Central memory CD8-positive, alpha-beta T cell (primary cell): ENCODE measurements around the gene ZEB1.

Experiments used
- ATAC-seq: fragments of 150-1000 bp; cut with Tn5 transposase; replicated peaks from 2 replicates; pipeline ENCODE4 v1.10.0; 2022; ENCODE audit warnings: mild to moderate bottlenecking, moderate FRiP score, moderate number of reproducible peaks; ENCODE audit not compliant: poor library complexity, severe bottlenecking; ENCODE audit errors: extremely low read depth
- DNase-seq, 2 donors: peaks; one replicate each; pipeline ENCODE4 v3.0.0; 2021; ENCODE audit warnings: low spot score in 2 of 2
- H3K27ac Mint-ChIP-seq: one replicate; pipeline ENCODE4 v1.8.0; 2022; ENCODE audit warnings: low read depth, mild to moderate bottlenecking, moderate library complexity, mixed read lengths
- H3K27me3 Mint-ChIP-seq: one replicate; pipeline ENCODE4 v1.8.0; 2022; ENCODE audit warnings: mixed read lengths
- H3K36me3 Mint-ChIP-seq: one replicate; pipeline ENCODE4 v1.8.0; 2022; ENCODE audit warnings: mild to moderate bottlenecking, moderate library complexity, mixed read lengths; ENCODE audit not compliant: insufficient read depth
- H3K4me1 Mint-ChIP-seq: one replicate; pipeline ENCODE4 v1.8.0; 2022; ENCODE audit warnings: mixed read lengths
- H3K4me3 Mint-ChIP-seq: one replicate; pipeline ENCODE4 v1.8.0; 2022; ENCODE audit warnings: mild to moderate bottlenecking, moderate library complexity, mixed read lengths
- H3K9me3 Mint-ChIP-seq: one replicate; pipeline ENCODE4 v1.8.0; 2022; ENCODE audit warnings: mixed read lengths

Gene ZEB1

DNA sequence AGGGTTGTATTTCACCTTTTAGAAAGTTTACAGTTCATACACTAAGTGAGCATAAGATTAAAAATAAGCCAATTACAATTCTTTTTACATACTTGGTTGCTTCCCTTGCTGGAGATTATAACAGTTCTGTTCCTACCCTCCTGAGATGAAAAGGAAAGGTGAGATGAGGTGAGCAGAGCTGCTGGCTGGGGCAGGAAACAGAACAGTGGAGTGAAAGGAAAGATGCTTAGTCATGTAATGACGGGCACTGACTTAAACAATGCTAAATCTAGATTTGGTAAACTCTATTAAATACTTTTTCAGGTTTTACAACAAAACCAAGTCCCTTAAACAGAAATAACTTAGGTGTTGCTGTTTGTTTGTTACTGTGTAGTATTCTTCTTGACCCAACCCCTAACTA lies 19.9 kb upstream of the ZEB1 start:
- no peak for DNase-seq
- Mint-ChIP-seq H3K9me3 (no peaks in the 10 kb centered on the region), H3K4me1 (no peaks in the 10 kb centered on the region), H3K27me3 (peaks cover 25% of the 10 kb centered on the region), H3K27ac (no peak overlapping the region), H3K4me3 (no peak overlapping the region), H3K36me3 (no peaks in the 10 kb centered on the region)
- ATAC-seq = no peak

DNA sequence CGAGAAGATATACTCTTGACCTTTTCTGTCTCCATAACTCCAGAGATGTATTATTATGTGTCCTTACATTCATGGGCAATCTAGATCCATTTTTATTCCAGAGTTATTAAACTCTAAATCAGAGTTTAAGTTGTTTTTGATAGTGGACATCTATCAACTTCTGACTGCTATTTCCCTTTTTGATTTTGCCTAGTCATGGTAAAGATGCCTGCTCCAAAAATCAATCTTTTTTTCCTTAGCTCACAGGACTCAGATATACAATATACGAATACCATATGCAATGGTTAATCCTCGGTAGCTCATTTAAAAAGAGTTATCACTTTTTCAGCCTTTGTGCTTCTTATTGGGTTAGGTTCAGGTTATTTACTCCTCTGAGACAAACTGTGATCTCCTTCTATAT lies 15.8 kb upstream of the ZEB1 start:
- Mint-ChIP-seq H3K36me3 (no peaks in the 10 kb centered on the region), H3K27me3 (peaks cover 25% of the 10 kb centered on the region), H3K4me1 (no peaks in the 10 kb centered on the region), H3K27ac (no peak overlapping the region), H3K4me3 (no peak overlapping the region), H3K9me3 (no peaks in the 10 kb centered on the region)
- ATAC-seq = no peak
- DNase-seq = no peak

DNA sequence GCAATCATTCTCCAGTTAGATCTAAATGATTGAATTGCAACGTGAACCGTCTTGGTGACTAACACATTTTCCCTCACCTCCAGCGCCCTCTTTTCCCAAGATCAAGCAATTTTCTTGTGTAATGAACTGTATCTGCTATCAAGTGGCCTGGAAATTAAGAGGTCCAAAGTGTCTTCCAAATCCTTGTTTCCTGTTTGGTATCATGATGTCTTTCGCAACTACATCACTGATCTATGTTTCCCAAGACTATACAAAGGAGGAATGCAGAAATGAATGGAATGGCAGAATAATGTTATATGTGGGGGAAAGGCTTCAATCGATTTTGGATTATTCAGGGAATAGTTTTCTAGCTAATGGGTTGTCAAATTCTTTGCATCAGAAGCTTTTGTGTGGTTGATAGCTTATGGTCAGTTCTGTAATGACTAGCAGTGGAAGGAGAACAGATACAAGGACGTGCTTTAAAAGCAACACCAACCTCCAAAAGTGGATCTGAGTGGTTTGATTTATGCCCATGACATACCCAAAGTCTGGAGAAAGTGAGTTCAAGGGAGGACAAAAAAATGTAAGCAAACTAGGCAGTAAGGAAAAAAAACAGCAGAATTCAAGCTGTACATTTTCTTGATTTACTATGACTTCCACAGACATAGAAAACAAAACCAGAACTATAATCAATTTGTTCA lies 14.6 kb upstream of the ZEB1 start:
- no peaks in the 10 kb centered on the region for H3K36me3 Mint-ChIP-seq
- no peaks in the 10 kb centered on the region for H3K4me1 Mint-ChIP-seq
- H3K4me3 Mint-ChIP-seq = no peak overlapping the region
- ATAC-seq (no peak), DNase-seq (no peak)
- no peaks in the 10 kb centered on the region for H3K9me3 Mint-ChIP-seq
- peaks cover 25% of the 10 kb centered on the region for H3K27me3 Mint-ChIP-seq
- H3K27ac Mint-ChIP-seq = no peak overlapping the region

DNA sequence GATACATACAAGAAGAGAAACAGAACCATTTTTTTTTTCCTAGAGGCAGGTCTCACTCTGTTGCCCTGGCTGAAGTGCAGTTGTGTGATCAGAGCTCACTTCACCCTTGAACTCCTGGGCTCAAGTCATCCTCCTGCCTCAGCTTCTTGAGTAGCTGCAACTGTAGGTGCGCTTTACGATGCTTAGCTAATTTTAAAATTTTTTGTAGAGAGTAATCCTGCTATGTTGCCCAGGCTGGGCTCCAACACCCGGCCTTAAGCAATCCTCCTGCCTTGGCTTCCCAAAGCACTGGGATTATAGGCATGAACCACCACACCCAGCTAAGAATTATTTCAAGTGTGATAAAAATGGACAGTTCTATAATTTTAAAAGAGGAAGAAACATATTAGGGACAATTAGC lies 5.6 kb upstream of the ZEB1 start:
- H3K9me3 Mint-ChIP-seq = no peaks in the 10 kb centered on the region
- H3K27me3 Mint-ChIP-seq = no peaks in the 10 kb centered on the region
- peaks cover 5% of the 10 kb centered on the region for H3K4me1 Mint-ChIP-seq
- DNase-seq = no peak
- H3K27ac Mint-ChIP-seq = no peak overlapping the region
- no peak overlapping the region for H3K4me3 Mint-ChIP-seq
- H3K36me3 Mint-ChIP-seq = peaks cover 10% of the 10 kb centered on the region
- ATAC-seq = no peak

DNA sequence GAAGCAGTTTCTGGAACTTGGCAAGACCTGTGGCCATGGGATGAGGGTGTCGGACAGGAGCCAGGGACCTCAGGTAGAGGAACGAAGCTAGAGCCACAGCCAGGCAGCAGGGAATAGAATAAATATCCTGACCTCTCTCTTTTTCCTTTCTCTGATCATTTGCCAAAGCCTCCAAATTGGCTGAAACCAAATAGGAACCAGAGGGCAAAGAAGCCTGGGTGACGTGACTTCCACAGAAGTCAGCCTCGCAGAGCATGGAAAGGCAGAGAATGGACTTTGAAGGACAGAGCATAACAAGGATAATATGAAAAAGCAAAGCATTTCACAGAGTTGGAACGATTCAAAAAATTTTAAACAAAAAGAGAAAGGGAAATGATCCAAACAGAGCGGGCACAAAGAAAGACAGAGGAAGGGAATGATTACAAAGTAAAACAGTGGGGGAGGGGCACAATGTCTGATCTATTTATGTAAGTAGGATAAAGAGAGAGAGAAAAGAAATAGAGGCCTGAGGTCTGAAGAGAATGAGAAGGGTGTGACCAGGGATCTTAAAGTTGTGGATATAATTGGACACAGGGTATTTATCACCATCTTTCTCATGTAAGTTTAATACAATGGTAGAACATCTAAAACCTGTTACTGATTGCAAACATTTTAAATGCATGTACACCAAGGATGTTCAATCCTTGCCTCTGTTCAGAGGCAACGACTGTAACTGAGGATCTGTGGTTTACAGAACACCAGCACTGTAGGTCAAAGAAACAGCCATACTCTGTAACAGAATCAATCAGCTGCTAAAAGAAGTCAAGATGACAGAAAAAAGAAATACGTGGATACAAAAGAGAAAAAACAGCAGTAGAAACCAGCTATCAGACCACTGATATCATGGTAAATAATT lies 4.5 kb upstream of the ZEB1 start:
- Mint-ChIP-seq H3K27me3 (no peaks in the 10 kb centered on the region), H3K27ac (no peak overlapping the region), H3K4me1 (peaks cover 5% of the 10 kb centered on the region), H3K36me3 (peaks cover 19% of the 10 kb centered on the region), H3K4me3 (no peak overlapping the region), H3K9me3 (no peaks in the 10 kb centered on the region)
- ATAC-seq (no peak), DNase-seq (no peak)

DNA sequence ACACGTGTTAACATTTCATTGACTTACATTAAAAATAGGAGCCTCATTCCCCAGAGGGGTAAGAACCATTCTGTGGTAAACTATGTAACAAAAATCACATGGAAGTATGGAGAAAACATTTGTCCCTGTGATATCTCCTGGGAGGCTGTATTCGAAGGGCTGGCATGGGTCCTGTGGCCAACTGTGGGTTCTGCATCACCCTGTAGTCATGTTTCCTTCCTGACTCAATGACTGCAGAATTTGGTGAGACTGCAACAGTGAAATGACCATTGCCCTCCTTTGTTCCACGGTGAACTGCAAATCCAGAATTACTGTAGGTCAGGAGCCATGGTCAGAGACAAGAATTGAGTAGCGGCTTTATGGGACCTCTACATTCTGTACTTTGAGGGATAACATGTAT lies 3.6 kb upstream of the ZEB1 start:
- Mint-ChIP-seq H3K4me3 (no peak overlapping the region), H3K36me3 (peaks cover 23% of the 10 kb centered on the region), H3K27ac (no peak overlapping the region), H3K4me1 (peaks cover 9% of the 10 kb centered on the region), H3K9me3 (no peaks in the 10 kb centered on the region), H3K27me3 (no peaks in the 10 kb centered on the region)
- DNase-seq = no peak
- ATAC-seq = no peak

DNA sequence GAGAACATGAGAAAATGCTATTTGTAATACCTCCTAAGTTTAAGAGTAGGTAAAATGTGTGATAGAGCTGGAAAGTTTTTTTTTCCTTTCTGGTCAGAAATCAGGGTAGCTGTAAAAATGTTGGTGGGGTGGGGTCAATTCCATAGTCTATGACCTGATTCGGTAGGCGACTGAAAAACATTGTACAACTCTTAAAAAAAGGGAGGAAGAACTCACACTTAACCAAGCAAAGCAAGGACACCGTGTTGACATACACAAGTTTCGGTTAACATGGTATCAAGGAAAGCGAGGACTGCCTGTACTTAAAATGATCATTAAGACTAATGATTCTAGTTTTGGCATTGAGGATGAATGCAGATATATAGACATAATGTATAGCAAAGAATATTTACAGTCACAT lies 1.8 kb upstream of the ZEB1 start:
- H3K4me3 Mint-ChIP-seq = peak overlapping the region; percentile 89
- no peaks in the 10 kb centered on the region for H3K27me3 Mint-ChIP-seq
- ATAC-seq = no peak
- peaks cover 31% of the 10 kb centered on the region for H3K36me3 Mint-ChIP-seq
- peaks cover 26% of the 10 kb centered on the region for H3K4me1 Mint-ChIP-seq
- DNase-seq = no peak
- H3K9me3 Mint-ChIP-seq = no peaks in the 10 kb centered on the region
- H3K27ac Mint-ChIP-seq = peak overlapping the region; percentile 9

DNA sequence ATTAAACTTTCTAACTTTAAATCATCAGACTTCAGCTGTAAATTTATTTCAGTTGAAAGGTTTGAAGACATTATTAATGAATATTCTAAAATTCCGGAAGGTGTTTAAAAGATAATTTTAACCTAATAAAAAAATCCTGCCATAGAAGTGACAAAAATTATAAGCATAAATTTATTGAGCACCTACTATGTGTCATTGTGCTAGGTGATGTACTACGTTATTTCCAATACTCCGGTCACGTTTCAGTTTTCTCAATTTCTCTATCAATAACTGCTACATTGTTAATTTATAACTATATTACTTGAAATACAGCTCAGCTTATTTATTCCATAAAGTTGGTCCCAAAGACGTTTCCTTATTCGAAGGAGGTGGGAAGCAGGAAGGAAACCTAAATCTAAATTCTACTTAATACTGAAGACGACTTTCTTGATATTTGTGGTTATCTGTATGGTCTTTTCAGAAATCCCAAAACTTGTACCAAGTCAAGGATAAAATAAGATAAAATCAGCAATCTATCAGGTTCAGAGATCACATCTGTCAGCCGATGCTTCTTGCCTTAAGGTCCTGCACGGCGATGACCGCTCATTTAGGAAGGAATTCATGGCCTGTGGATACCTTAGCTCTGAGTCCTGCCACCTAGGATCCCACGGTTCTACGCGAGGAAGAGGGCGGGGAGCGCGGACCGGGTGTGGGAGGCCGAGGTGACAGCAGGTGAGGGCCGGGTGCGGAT lies 1.2 kb upstream of the ZEB1 start:
- H3K36me3 Mint-ChIP-seq = peaks cover 31% of the 10 kb centered on the region
- H3K27ac Mint-ChIP-seq = peak overlapping the region; percentile 90
- no peaks in the 10 kb centered on the region for H3K9me3 Mint-ChIP-seq
- DNase-seq (no peak), ATAC-seq (no peak)
- peak overlapping the region; percentile 89 for H3K4me3 Mint-ChIP-seq
- H3K27me3 Mint-ChIP-seq = no peaks in the 10 kb centered on the region
- H3K4me1 Mint-ChIP-seq = peaks cover 32% of the 10 kb centered on the region

DNA sequence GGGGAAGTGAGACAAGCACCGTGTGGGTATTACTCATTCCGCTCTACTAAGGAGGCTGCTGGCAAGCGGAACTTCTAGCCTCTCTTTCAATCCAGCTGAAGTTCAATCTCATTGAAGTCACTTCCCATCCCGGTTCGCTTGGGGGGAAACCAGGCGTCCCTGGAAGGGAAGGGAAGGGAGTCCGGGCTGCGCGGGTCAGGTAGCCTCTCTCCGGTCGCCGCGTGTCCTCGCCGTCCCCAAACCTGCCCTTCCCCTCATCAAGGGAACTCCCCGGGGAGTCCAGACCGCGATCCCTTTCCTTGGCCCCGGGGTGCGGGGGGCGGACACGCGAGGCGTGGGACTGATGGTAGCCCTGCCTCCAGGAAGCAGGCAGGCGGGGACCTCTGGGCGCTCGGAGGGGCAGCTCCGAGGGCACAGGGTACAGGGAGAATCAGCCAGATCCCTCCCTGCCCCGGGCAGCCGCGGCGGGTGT lies 598 bp upstream of the ZEB1 start:
- ATAC-seq = peak; percentile 68
- Mint-ChIP-seq H3K4me3 (peak overlapping the region; percentile 89), H3K27me3 (no peaks in the 10 kb centered on the region), H3K36me3 (peaks cover 31% of the 10 kb centered on the region), H3K27ac (peak overlapping the region; percentile 90), H3K9me3 (no peaks in the 10 kb centered on the region), H3K4me1 (peaks cover 33% of the 10 kb centered on the region)
- DNase-seq = peak; percentile 38 to 49

DNA sequence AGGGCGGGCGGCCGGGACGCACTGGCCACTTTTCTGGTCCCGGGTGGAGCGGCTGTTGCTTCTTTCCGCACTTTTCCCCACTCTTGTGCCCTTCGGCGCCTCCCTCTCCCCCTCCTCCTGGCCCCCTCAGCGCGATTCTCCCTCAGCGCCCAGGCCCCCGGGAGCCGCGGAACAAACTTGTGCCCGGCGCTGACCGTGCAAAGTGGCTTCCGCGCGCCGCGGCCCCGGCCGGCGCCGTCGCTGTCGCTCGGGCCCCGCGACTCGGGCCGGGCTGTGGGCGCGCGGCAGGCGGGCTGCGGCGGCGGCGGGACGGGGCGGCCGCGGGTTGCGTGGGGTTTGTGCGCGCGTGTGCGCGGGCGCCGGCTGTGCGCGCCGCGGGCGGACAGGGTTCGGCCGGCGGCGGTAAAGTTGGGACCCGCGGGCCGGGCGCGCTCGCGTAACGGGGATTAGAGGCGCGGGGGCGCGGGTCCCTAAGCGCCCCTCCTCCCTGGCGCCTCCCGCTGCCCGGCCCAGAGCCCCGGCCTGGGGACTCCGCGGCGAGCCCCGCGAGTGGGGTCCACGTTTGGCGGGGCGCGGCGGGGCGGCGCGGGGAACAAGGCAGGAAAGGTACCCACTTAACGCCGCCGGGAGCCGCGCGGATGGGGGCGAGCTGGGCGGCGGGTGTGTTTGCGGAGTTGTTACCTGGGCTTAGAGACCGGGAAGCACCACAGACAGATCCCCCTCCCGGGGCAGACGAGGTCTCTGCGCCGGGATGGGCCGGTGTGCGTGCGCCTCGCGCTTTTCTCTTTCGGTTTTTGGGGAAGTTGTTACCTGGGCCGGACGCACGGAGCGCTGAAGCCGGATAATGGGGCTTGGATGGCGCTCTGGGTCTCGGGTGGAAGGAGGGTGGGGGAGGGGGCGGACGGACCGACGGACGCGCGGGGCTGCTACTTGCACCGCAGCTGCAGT lies 860 bp downstream of the ZEB1 start:
- H3K36me3 Mint-ChIP-seq = peaks cover 31% of the 10 kb centered on the region
- peaks cover 33% of the 10 kb centered on the region for H3K4me1 Mint-ChIP-seq
- no peaks in the 10 kb centered on the region for H3K27me3 Mint-ChIP-seq

DNA sequence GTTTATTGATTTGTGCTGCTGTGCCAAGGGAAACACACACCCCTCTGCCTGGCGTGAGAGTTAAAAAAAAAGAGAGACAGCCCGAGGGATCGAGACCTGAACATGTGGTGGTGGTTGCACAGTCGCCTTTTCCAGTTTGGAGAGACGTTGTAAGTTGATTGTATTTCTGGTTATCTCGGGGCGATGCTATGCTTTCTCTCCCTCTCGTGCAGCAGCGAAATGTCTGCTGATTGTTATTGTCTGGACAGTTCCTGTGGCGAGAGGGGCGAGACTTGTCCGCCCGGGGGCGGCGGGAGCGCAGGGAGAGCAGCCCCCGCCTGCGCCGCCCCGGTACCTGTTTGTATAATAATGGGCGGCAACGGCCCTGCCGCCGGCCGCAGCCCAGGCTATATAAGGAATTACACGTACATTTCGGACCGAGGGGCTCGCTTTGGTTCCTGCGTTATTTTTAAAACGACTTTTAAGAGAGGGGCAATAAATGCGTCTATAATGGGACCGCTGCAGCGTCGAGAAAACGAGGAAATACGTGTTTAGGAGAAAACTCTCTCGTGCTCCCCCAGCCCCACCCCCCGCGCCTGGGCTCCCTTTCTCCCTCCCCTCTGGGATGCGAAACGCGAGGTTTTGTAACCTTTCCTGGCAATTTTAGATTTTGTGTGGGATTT lies 1.7 kb downstream of the ZEB1 start:
- Mint-ChIP-seq H3K9me3 (no peaks in the 10 kb centered on the region), H3K4me1 (peaks cover 33% of the 10 kb centered on the region), H3K27ac (peak overlapping the region; percentile 88), H3K27me3 (no peaks in the 10 kb centered on the region), H3K36me3 (peaks cover 31% of the 10 kb centered on the region), H3K4me3 (peak overlapping the region; percentile 89)
- DNase-seq = peak; percentile 12 to 14
- ATAC-seq = no peak

More for the DNA sequence above, 860 bp downstream of the ZEB1 start:
- Mint-ChIP-seq H3K4me3 (peak overlapping the region; percentile 89), H3K9me3 (no peaks in the 10 kb centered on the region), H3K27ac (peak overlapping the region; percentile 90)
- DNase-seq (peak; percentile 25 to 29), ATAC-seq (peak; percentile 3)
